HepG2 (cell line): ENCODE data around the gene RLN3. TPM values are rescaled to one million over a fixed set of nuclear protein-coding genes. Genes with fewer than 3 reads are reported as not detected.

Source experiments
- FOXM1 ChIP-seq: sonication (generic); formaldehyde crosslinking; IDR thresholded peaks from 2 replicates; pipeline ENCODE4 v1.5.0; 2020; ENCODE audit warnings: missing genetic modification reagents
- HBP1 ChIP-seq: IDR thresholded peaks from 2 replicates; pipeline ENCODE4 v1.6.1; 2016; ENCODE audit warnings: low read depth, control low read depth
- HNRNPK ChIP-seq: fragments of 200-400 bp; formaldehyde crosslinking; IDR thresholded peaks from 2 replicates; pipeline ENCODE4 v1.6.1; 2018; ENCODE audit warnings: low read length, low read depth, moderate library complexity, mild to moderate bottlenecking; ENCODE audit not compliant: poor library complexity, severe bottlenecking
- MAZ ChIP-seq, 2 experiments: sonication (generic) in 1 of 2; formaldehyde crosslinking in 1 of 2; IDR thresholded peaks; 2 replicates each; pipeline versions ENCODE4 v1.5.0 to v1.6.1; 2012 to 2020; ENCODE audit warnings: low read depth in 2 of 2, mild to moderate bottlenecking in 2 of 2, borderline replicate concordance in 1 of 2, improper control_type of control experiment in 1 of 2, low read length in 1 of 2, missing genetic modification reagents in 1 of 2, moderate library complexity in 1 of 2
- MEF2D ChIP-seq: sonication (generic); formaldehyde crosslinking; IDR thresholded peaks from 2 replicates; pipeline ENCODE4 v1.5.1; 2020; ENCODE audit warnings: mild to moderate bottlenecking, missing genetic modification reagents
- MIER2 ChIP-seq: IDR thresholded peaks from 2 replicates; pipeline ENCODE4 v1.6.1; 2016; ENCODE audit warnings: missing biosample characterization, missing genetic modification reagents
- NR2F6 ChIP-seq, 2 experiments: IDR thresholded peaks; 2 replicates each; pipeline ENCODE4 v1.6.1; 2016; ENCODE audit warnings: antibody characterized with exemption in 1 of 2, mild to moderate bottlenecking in 1 of 2
- SALL2 ChIP-seq: sonication (generic); formaldehyde crosslinking; IDR thresholded peaks from 2 replicates; pipeline ENCODE4 v1.8.1; 2023; ENCODE audit warnings: mild to moderate bottlenecking, missing genetic modification reagents, inconsistent platforms
- TOPORS ChIP-seq: sonication (generic); formaldehyde crosslinking; IDR thresholded peaks from 2 replicates; pipeline ENCODE4 v1.8.0; 2023; ENCODE audit warnings: mild to moderate bottlenecking, missing genetic modification reagents
- ZNF512B ChIP-seq: sonication (generic); formaldehyde crosslinking; IDR thresholded peaks from 2 replicates; pipeline ENCODE4 v1.5.1; 2020; ENCODE audit warnings: missing genetic modification reagents, mild to moderate bottlenecking, borderline replicate concordance
- ZNF543 ChIP-seq: sonication (generic); formaldehyde crosslinking; IDR thresholded peaks from 2 replicates; pipeline ENCODE4 v1.4.0; 2020; ENCODE audit warnings: mild to moderate bottlenecking, missing genetic modification reagents
- ZNF546 ChIP-seq: sonication (generic); formaldehyde crosslinking; conservative IDR thresholded peaks from 2 replicates; pipeline ENCODE4 v1.8.1; 2023; ENCODE audit warnings: mild to moderate bottlenecking, missing genetic modification reagents
- ZNF574 ChIP-seq: sonication (generic); formaldehyde crosslinking; IDR thresholded peaks from 2 replicates; pipeline ENCODE4 v1.4.0; 2020; ENCODE audit warnings: missing genetic modification reagents
- ZNF646 ChIP-seq: sonication (generic); formaldehyde crosslinking; IDR thresholded peaks from 2 replicates; pipeline ENCODE4 v1.9.0; 2021; ENCODE audit warnings: mild to moderate bottlenecking, missing genetic modification reagents
- polyA plus RNA-seq, 8 experiments: library from polyadenylated mRNA; depleted of rRNA in 3 of 8; stranded (reverse) in 7 of 8; unstranded in 1 of 8; fragments of >200 nt; fragmentation: Illumina TruSeq in 4 of 8; extraction: Trizol in 4 of 8; gene quantifications; 2 replicates each; pipeline versions ENCODE4 v1.2.1 to v1.2.3, GENCODE V29; 2011 to 2016; ENCODE audit warnings: low read depth in 4 of 8, missing spikeins in 1 of 8, mixed read lengths in 1 of 8; ENCODE audit not compliant: insufficient read depth in 1 of 8
- total RNA-seq, 5 experiments: library from RNA; depleted of rRNA; stranded (reverse); fragments of >200 nt; fragmentation: Illumina TruSeq; extraction: Trizol; gene quantifications; 2 replicates each; pipeline ENCODE4 v1.2.3, GENCODE V29; 2016; ENCODE audit warnings: low read depth in 1 of 5

RLN3 gene
- total and polyA plus RNA-seq, 2 of the 13 experiments (the other 11 are each of a cell fraction or from before 2014, with no cell fraction given) = not detected

- TF ChIP-seq ZNF512B (CRISPR knock-in tag) = no peak
- no peak for TF ChIP-seq ZNF546
- peak; percentile 50 for TF ChIP-seq ZNF574 (CRISPR knock-in tag)
- peak; percentile 35 for TF ChIP-seq HNRNPK
- no peak for TF ChIP-seq HBP1 (CRISPR knock-in tag)
- TF ChIP-seq ZNF543 (CRISPR knock-in tag) = peak; percentile 51; the same call in 1 of the 2 replicates
- TF ChIP-seq ZNF646 (CRISPR knock-in tag) = no peak
- TF ChIP-seq MIER2 (CRISPR knock-in tag) = no peak
- TF ChIP-seq TOPORS = 0 out of 2 replicates have a peak, but pooled peaks have one; percentile 47
- TF ChIP-seq MAZ (IDR thresholded peaks at IDR 0.05; ENCODE audit: borderline replicate concordance, low read depth, low read length) = no peak
- 0 out of 2 replicates have a peak, but pooled peaks have one; percentile 35 for TF ChIP-seq MAZ (CRISPR knock-in tag; IDR thresholded peaks at IDR 0.05; ENCODE audit: low read depth)
- TF ChIP-seq MEF2D = no peak
- TF ChIP-seq SALL2 (CRISPR knock-in tag) = 0 out of 2 replicates have a peak, but pooled peaks have one; percentile 52
- TF ChIP-seq NR2F6 (IDR thresholded peaks at IDR 0.05) = no peak
- no peak for TF ChIP-seq NR2F6 (CRISPR knock-in tag; IDR thresholded peaks at IDR 0.05)
- TF ChIP-seq FOXM1 (CRISPR knock-in tag) = no peak
These were observed 4.0 kb downstream of the RLN3 start, which contains the start of gene IL27RA (continued) for GRCh38 chr19:14031719-14032480.
